HG02973 (cell line): ENCODE measurements around the gene MOSMO.
"Not testable (repeated sequence)": the region's sequence is repeated elsewhere in the genome, so short reads cannot be mapped to it uniquely, and the experiment has no call there.

Experiments used
- ATAC-seq: cut with Tn5 transposase; IDR thresholded peaks from one replicate; pipeline ENCODE4 v1.9.1; 2021; ENCODE audit warnings: moderate library complexity; ENCODE audit not compliant: unreplicated experiment

The MOSMO gene

GRCh38 chr16:22091721-22092120 lies 83.8 kb downstream of the MOSMO start:
- no peak for ATAC-seq

GRCh38 chr16:22092143-22092933 lies 84.4 kb downstream of the MOSMO start, which contains the start of gene VWA3A:
Gene VWA3A (plus strand): TSS chr16:22092541. CDS start chr16:22092638, 97 bp downstream.
- no peak for ATAC-seq

- no peak for ATAC-seq
Observed at GRCh38 chr16:22093331-22093730, 85.4 kb downstream of the MOSMO start.

GRCh38 chr16:22093996-22094395 lies 86.1 kb downstream of the MOSMO start:
- ATAC-seq: no peak

- ATAC-seq: no peak
Observed at GRCh38 chr16:22098405-22099255, 90.7 kb downstream of the MOSMO start.

- ATAC-seq: no peak
Observed at GRCh38 chr16:22099256-22099975, 91.5 kb downstream of the MOSMO start.

GRCh38 chr16:22103441-22103840 lies 95.5 kb downstream of the MOSMO start:
- ATAC-seq: no peak

GRCh38 chr16:22109258-22109898 lies 101.5 kb downstream of the MOSMO start:
- ATAC-seq: no peak

GRCh38 chr16:22111629-22112028 lies 103.7 kb downstream of the MOSMO start:
- not testable (repeated sequence) for ATAC-seq

- no peak for ATAC-seq
Observed at GRCh38 chr16:22116095-22116700, 108.3 kb downstream of the MOSMO start.

- no peak for ATAC-seq
Observed at GRCh38 chr16:22117609-22118008, 109.7 kb downstream of the MOSMO start.

GRCh38 chr16:22120440-22120839 lies 112.5 kb downstream of the MOSMO start:
- ATAC-seq: no peak

GRCh38 chr16:22122239-22122638 lies 114.3 kb downstream of the MOSMO start:
- ATAC-seq: no peak

GRCh38 chr16:22123146-22123545 lies 115.2 kb downstream of the MOSMO start:
- ATAC-seq: no peak

- ATAC-seq: no peak
Observed at GRCh38 chr16:22123759-22124490, 116.0 kb downstream of the MOSMO start.

GRCh38 chr16:22124583-22125284 lies 116.8 kb downstream of the MOSMO start:
- no peak for ATAC-seq

GRCh38 chr16:22126037-22126558 lies 118.2 kb downstream of the MOSMO start:
- ATAC-seq: no peak

GRCh38 chr16:22128537-22128936 lies 120.6 kb downstream of the MOSMO start:
- not testable (repeated sequence) for ATAC-seq

- no peak for ATAC-seq
Observed at GRCh38 chr16:22130528-22130927, 122.6 kb downstream of the MOSMO start.
